ENCODE measurements around the gene SYT14. TPM values are rescaled to one million over a fixed set of nuclear protein-coding genes. Genes with fewer than 3 reads are reported as not detected.
"Not testable (repeated sequence)": the region's sequence is repeated elsewhere in the genome, so short reads cannot be mapped to it uniquely, and the experiment has no call there.

Gene SYT14
- under 1 TPM; 0.30 to 0.57 (median 0.39) TPM for polyA plus RNA-seq (ENCODE audit: insufficient read length in 4 of 4)

DNA sequence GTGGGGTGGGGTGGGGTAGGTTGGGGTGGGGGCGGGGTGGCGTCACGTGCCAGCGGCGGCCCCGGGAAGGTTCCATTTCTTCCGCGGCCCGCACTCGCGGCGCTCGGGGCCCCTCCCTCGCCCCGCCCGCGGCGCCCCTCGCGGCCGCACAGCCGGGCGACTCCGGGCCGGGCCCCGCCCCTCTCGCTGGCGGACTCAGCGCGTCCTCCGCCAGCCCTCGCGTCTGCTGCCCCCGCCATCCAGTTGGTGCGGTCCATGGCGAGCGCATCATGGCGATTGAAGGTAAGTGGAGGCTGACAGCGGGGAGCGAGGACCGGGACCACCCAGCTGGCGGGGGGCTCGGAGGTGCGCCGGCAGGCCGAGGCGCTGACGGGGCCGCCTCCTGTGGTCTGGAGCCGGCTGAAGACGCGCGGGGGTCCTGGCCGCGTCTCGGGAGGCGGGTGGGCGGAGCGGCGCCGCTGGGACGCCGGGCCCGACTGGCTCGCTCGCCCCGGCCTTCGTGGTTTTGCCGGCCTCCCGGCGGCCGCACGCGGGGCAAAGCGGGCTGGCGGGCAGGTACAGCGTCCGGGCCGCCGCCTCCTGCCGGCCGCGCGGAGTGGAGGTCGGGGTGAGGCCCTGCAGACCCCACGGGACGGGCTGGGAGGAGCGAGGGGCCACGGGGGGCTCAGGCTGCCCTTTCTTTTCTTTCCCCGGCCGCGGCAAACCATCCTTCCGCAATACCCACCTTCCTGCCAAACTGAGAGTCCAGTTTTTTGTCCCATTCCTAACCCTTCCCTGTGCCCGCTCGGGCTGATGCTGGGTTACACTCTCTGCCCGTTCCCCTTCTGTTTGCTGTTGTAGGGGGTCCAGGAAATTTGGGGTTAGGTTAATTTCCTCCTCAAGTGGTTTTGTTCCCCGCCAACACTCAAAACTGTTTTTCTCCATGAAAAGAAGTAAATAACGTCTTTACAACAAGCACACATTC lies at the start of gene SYT14:
Gene SYT14, plus strand, starts transcription at position 222 of the 964 bp plus-strand sequence. Its CDS starts 48 bp downstream, at position 270.
- DNase-seq (ENCODE audit: low read depth in 4 of 4, low spot score in 2 of 4) = peak in 1 of 4 donors; percentile 2

DNA sequence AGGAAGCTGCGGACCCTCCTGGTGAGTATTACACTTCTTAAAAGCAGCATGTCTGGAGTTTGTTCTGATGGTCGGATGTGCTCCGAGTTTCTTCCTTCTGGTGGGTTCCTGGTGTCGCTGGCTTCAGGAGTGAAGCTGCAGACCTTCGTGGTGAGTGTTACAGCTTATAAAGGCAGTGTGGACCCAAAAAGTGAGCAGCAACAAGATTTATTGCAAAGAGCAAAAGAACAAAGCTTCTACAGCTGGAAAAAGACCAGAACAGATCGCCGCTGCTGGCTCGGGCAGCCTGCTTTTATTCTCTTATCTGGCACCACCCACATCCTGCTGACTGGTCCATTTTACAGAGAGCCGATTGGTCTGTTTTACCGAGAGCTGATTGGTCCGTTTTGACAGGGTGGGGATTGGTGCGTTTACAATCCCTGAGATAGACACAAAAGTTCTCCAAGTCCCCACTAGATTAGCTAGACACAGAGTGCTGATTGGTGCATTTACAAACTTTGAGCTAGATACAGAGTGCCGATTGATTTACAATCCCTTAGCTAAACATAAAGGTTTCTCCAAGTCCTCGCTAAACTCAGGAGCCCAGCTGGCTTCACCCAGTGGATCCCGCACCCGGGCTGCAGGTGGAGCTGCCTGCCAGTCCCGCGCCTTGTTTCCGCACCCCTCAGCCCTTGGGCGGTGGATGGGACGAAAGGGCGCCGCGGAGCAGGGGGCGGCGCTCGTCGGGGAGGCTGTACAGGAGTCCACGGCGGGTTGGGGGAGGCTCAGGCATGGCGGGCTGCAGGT lies 49.5 kb upstream of the SYT14 start:
- DNase-seq (ENCODE audit: low read depth in 4 of 4, low spot score in 2 of 4) = not testable (repeated sequence)

DNA sequence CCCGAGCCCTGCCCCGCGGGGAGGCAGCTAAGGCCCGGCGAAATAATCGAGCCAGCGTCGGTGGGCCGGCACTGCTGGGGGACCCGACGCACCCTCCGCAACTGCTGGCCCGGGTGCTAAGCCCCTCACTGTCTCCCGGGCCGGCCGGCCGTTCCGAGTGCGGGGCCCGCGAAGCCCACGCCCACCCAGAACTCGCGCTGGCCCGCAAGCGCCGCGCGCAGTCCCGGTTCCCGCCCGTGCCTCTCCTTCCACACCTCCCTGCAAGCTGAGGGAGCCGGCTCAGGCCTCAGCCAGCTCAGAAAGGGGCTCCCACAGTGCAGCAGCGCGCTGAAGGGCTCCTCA lies 49.0 kb upstream of the SYT14 start:
- no peak for DNase-seq (ENCODE audit: low read depth in 4 of 4, low spot score in 2 of 4)

DNA sequence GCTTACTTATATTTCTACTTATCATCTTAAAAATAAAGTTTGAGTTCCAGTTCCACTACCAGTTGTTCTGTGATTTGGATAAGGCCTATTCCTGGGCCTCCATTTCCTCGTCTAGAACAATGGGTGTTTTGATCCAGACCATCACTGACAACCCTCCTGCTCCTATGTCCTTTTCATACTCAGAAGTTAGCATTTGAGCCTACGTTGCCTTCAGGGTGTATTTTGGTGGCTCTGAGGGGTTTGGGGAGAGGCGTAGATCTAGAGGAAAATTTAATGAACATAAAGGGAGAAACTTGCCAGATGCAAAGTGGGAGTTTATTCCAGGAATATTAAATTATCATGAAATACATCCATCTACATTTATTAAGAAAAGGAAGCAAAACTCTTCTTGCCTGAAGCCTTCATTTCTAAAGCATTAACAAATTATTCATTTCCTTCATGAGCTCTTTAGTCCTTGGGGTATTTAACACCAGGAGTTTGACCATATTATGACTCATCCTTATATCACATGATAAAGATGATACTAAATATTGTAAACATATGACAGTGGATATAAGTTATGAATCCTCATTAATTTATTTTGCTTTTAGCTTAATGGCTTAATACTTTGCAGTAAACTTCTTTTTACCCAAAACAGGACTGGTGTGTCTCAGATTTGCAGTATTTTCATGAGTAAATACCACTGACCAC lies 47.2 kb upstream of the SYT14 start:
- DNase-seq (ENCODE audit: low read depth in 4 of 4, low spot score in 2 of 4) = no peak

DNA sequence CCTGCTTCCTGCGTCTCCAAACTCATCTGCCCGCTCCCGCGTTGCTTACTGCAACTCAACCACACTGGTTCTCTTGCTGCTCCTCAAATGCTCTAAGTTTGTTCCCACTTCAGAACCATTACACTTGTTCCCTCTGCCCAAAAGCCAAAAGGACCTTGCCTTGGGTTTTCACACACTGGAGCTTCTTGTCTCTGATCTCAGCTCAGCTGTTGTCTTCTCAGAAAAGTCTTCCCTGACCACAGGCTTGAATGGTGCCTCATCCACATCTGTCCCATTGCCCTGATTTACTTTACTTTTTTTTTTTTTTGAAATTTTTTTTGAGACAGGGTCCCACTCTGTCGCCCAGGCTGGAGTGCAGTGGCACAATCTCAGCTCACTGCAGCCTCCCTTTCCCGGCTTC lies 44.3 kb upstream of the SYT14 start:
- DNase-seq (ENCODE audit: low read depth in 4 of 4, low spot score in 2 of 4) = no peak

DNA sequence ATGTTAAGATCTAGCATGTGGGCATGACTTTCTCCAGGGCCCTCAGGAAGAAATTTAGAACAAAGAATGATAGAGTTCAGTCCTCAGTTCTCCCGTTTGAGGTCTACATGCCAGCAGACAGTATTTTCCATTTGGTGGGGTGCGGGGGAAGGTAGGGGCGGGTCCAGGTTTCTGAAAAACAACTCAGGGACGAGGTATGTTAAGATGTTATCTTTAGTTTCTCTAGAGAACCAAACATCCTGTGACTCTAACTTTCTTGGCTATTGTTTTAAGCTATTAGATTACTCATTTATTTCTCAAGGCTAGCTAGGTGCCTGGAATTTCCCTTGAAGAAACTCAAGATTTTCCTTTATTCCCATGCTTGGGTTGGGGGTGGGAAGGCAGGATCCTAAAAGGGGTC lies 42.3 kb upstream of the SYT14 start:
- no peak for DNase-seq (ENCODE audit: low read depth in 4 of 4, low spot score in 2 of 4)

DNA sequence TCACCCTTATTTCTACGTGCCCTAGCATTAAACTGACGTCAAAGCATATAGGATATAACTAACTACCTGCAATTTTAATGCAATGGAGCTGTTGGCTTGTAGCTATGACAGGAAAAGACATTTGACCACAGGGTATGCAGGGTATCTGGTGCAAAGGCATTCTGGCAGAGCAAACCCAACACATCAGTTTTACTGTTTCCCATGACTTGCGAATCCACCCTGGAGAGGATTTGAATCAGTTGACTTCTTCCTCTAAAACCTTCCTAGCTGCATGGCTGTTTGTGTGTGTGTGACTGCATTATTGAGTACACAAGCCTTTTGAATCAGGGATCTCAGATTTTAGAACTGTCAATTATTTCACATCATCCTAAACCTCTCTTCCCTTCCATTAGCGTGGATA lies 41.7 kb upstream of the SYT14 start:
- no peak for DNase-seq (ENCODE audit: low read depth in 4 of 4, low spot score in 2 of 4)

DNA sequence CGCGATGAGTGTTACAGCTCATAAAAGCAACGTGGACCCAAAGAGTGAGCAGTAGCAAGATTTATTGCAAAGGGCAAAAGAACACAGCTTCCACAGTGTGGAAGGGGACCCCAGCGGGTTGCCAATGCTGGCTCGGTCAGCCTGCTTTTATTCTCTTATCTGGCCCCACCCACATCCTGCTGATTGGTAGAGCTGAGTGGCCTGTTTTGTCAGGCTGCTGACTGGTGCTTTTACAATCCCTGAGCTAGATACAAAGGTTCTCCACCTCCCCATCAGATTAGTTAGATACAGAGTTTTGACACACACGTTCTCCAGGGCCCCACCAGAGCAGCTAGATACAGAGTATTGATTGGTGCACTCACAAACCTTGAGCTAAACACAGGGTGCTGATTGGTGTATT lies 39.7 kb upstream of the SYT14 start:
- not testable (repeated sequence) for DNase-seq (ENCODE audit: low read depth in 4 of 4, low spot score in 2 of 4)

DNA sequence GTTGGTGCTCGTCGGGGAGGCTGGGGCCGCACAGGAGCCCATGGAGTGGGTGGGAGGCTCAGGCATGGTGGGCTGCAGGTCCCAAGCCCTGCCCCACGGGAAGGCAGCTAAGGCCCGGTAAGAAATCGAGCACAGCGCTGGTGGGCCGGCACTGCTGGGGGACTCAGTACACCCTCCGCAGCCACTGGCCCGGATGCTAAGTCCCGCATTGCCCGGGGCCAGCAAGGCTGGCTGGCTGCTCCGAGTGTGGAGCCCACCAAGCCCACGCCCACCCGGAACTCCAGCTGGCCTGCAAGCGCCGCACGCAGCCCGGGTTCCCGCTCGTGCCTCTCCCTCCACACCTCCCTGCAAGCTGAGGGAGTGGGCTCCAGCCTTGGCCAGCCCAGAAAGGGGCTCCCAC lies 39.2 kb upstream of the SYT14 start:
- not testable (repeated sequence) for DNase-seq (ENCODE audit: low read depth in 4 of 4, low spot score in 2 of 4)

DNA sequence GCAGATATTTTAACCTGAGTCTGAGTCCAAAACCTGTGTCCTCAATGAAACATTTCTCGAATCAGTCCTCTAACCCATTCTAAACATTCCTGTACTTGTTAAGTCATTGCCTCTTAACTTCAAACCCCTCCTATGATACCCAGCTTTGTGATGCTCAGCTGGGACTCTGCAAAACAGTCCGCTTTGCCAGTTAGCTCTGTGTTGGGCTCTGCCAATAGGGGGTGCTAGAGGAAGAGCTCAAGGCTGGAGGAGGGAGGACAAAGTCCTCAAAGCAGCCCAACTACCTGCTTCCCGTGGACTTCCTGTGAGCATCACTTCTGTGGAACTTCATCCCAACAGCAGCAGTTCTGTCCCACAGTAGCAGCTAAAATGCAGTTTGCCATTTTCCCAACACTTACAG lies 38.1 kb upstream of the SYT14 start:
- DNase-seq (ENCODE audit: low read depth in 4 of 4, low spot score in 2 of 4) = no peak

DNA sequence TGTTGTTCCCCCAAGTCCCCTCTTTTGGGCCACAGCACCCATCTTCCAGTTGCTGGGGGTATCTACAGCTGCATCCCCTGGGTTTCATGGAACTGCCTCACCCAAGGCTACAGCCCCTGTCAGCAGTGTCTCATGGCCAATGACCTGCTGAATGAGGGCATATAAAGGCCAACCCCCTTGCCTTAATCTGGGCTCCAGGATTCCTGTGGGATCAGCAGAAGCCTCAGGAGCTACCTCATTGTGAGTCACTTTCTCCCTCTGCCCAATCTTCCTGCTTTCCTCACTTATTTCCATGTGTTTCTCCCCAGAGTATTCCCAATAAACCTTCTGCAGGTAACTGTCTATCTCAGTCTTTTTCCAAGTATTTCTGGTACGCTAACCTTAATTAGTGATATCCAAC lies 37.3 kb upstream of the SYT14 start:
- DNase-seq (ENCODE audit: low read depth in 4 of 4, low spot score in 2 of 4) = no peak

DNA sequence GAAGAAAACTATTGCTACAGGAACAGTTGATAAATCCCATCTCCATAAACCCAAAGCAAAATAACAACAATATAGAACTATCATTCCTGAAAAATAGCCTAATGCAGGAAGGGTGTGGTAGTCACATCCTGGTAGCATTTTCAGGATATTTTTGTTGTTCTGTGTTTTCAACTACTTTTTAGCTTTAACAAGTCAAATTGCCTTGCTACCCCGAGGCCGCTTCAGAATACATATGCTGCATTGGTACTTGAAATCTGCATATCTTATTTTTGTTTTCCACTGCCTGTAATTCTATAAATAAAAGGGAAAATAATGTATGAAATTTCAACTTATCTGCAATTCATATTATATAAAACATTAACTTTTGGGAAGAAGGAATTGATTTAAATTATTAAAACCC lies 36.8 kb upstream of the SYT14 start:
- no peak for DNase-seq (ENCODE audit: low read depth in 4 of 4, low spot score in 2 of 4)

DNA sequence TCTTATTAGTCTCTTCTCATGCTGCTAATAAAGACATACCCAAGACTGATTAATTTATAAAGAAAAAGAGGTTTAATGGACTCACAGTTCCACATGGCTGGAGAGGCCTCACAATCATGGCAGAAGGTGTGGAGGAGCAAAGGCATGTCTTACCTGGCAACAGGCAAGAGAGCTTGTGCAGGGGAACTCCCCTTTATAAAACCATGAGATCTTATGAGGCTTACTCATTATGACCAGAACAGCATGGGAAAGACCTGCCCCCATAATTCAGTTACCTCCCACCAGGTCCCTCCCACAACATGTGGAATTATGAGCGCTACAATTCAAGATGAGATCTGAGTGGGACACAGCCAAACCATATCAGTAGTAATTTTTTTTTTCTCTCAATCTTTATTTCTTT lies 33.2 kb upstream of the SYT14 start:
- DNase-seq (ENCODE audit: low read depth in 4 of 4, low spot score in 2 of 4) = not testable (repeated sequence)

DNA sequence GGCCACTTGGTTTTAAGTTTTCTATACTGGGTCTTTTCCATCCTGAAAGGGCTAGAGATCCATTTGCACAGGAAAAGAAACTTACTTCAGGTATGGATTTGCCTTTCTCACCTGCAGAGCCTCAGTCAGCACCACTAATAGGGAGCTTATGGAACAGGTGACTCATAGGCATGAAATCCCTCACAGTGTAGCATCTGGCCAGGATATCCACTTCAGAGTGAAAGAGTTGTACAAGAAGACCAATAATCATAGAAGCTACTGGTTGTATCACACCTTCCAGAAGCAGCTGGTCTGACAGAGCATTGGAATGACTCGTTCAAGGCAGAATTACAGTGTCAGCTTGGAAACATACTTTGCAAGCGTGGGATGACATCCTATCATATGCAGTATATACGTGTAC lies 26.3 kb upstream of the SYT14 start:
- no peak for DNase-seq (ENCODE audit: low read depth in 4 of 4, low spot score in 2 of 4)

DNA sequence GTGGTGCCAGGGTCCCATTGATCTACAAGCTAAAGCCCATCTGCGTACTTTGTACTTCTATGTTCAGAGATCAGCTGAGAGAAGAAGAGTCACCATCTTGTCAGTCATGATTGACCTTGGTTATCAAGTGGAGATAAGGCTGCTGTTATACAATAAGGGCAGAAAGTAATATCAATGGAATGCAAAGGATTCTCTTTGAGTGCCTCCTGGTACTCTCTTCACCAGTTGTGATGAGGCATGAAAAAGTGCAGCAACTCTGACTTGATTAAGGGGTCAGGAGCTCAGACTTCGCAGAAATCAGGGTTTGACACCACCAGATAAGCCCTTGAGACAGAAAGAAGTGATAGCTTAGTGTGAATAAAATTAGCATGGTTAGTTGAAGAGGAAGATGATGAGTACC lies 25.7 kb upstream of the SYT14 start:
- no peak for DNase-seq (ENCODE audit: low read depth in 4 of 4, low spot score in 2 of 4)

DNA sequence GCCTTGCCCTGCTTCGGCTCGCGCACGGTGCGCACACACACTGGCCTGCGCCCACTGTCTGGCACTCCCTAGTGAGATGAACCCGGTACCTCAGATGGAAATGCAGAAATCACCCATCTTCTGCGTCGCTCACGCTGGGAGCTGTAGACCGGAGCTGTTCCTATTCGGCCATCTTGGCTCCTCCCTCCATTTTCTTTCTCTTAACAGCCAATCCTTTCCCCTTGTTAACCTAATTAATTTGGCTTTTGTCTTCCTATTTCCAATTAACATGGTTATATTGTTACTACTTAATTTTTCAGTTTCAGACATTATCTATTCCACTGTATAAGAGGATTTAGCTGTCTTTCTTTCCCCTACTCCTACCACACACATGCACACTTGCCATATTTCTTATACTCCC lies 18.4 kb upstream of the SYT14 start:
- not testable (repeated sequence) for DNase-seq (ENCODE audit: low read depth in 4 of 4, low spot score in 2 of 4)

DNA sequence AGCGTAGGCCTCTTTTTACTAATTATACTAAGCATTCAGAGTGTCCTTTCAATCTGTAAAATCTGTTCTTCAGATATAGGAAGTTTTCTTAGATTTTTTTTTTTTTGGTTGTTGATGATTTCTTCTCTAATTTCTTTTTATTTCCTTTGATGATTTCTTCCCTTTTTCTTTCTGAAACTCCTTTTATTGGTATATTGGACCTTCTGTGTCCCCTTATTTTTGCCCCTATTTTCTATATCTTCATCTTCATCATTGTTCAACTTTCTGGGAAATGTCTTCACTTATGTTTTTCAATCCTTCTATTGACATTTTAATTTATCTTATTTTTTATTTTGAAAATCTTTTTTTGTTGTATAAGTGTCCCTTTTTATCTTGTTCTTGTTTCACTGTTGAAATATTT lies 17.2 kb upstream of the SYT14 start:
- DNase-seq (ENCODE audit: low read depth in 4 of 4, low spot score in 2 of 4) = no peak

DNA sequence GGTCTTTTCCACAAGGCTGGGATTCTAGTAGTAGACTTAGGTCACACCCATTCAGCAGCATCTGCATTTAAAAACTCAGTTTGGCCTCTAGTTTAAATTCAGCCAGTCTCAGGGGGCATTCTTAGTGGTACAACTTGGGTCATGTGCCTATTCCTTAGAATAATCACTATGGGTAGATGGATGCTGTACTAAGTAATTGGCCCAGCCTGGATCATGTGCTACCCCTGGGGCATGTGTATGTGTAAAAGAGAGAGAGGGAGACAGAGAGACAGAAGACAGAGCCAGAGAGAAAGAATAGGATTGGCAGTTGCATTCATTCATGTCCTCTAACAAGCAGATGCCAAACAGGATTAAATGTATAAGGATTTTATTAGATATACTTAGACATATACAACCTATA lies 13.6 kb upstream of the SYT14 start:
- no peak for DNase-seq (ENCODE audit: low read depth in 4 of 4, low spot score in 2 of 4)

DNA sequence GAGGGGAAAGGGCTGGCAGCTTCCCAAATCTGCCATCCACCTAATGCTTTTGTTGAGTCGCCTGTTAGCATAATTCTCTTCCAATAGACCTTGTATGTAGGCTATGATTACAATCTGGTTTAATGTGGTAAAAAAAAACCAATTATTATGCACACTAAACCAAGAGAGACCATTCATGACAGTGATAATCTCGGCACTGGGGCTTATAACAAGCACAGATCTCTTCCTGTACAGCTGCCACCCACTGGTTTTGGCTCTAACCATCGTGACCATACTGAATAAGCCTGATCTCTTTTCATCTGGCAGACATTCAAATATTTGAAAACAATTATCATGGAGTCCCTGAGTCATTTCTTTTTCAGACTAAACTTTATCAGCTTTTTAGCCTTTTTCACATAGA lies 12.0 kb upstream of the SYT14 start:
- DNase-seq (ENCODE audit: low read depth in 4 of 4, low spot score in 2 of 4) = no peak

DNA sequence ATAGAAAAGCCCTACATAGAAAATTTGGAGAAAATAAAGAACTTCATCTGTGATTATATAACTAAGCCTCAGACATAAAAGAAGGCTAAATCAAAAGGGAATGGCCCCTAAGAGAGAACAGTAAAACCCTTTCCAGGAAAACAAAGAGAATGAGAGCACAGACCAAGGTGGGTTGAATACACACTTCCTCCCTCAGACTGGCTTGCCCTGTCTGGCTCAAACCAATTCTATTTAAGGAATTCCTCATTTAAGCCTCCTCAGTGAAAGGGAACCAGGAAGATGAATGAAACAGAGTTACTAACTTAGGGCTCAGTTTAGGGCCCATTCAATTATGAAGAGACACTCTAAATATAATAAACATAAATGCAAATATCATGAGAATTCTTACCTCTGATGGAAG lies 10.6 kb upstream of the SYT14 start:
- DNase-seq (ENCODE audit: low read depth in 4 of 4, low spot score in 2 of 4) = no peak

DNA sequence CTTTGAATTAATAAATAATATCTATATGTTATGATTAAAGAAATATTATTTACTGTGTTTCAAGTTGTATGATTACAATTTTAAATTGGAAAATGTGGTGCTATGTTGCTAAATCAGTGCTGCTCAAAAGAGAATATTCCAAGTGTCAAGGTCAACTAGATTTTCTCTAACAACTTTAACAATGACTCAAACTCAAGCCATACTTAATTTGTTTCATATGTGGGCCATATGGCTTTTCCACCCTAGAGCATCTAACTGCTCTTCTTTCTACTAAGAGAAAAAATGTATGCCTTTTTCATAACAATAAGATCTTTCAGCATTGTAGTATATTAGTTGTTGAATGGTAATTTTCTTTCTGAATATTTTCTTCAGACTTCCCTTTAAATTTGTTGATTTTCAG lies 8.3 kb upstream of the SYT14 start:
- DNase-seq (ENCODE audit: low read depth in 4 of 4, low spot score in 2 of 4) = no peak

Measured in left renal cortex interstitium (tissue), 4 donors.